Hepatocyte (in vitro differentiated cells): ENCODE results near the gene SPDYE1.

Experiments
- CTCF ChIP-seq: fragments of 200-600 bp; sonication (generic); IDR thresholded peaks from 2 replicates; pipeline ENCODE4 v1.5.1; 2016; ENCODE audit warnings: antibody characterized with exemption, mild to moderate bottlenecking; ENCODE audit not compliant: poor library complexity
- EZH2 ChIP-seq: fragments of 200-600 bp; sonication (generic); IDR thresholded peaks from 2 replicates; pipeline ENCODE4 v1.6.1; 2016; ENCODE audit warnings: antibody characterized with exemption, mild to moderate bottlenecking, borderline replicate concordance
- EZH2phosphoT487 ChIP-seq: fragments of 200-600 bp; sonication (generic); IDR thresholded peaks from one replicate; pipeline ENCODE4 v1.6.1; 2018; ENCODE audit warnings: antibody characterized with exemption, mild to moderate bottlenecking, low read depth, moderate library complexity; ENCODE audit not compliant: unreplicated experiment, severe bottlenecking

GRCh38 chr7:44057181-44057848 lies 59.6 kb downstream of the SPDYE1 start:
- no peak for TF ChIP-seq CTCF
- no peak for TF ChIP-seq EZH2
- TF ChIP-seq EZH2phosphoT487 = no peak
